BE2C (cell line): Measurements from ENCODE around the gene CA11.
A peak's percentile ranks its signal among the peaks of the same experiment; 100 is the strongest.

ENCODE experiments used
- DNase-seq: peaks from one replicate; pipeline ENCODE4 v3.0.0-alpha.2; 2020
- H3K27me3 ChIP-seq: fragments of 250-450 bp; sonication (Bioruptor Pico); 2 replicates; pipeline ENCODE4 v1.5.1; 2020; ENCODE audit warnings: mild to moderate bottlenecking
- H3K36me3 ChIP-seq: fragments of 250-450 bp; sonication (Bioruptor Pico); 2 replicates; pipeline ENCODE4 v1.5.1; 2020; ENCODE audit warnings: mild to moderate bottlenecking
- H3K4me1 ChIP-seq: fragments of 250-450 bp; sonication (Bioruptor Pico); 2 replicates; pipeline ENCODE4 v1.5.1; 2020
- H3K4me3 ChIP-seq: 2 replicates; pipeline ENCODE4 v1.5.1; 2011; ENCODE audit warnings: low read depth, low read length
- H3K9me3 ChIP-seq: fragments of 250-450 bp; sonication (Bioruptor Pico); 2 replicates; pipeline ENCODE4 v1.5.1; 2020
- CTCF ChIP-seq: IDR thresholded peaks from 2 replicates; pipeline ENCODE4 v1.5.1; 2012; ENCODE audit warnings: mild to moderate bottlenecking, low read depth, low read length

CA11 gene

GRCh38 chr19:48665786-48666185 is 19.8 kb upstream of the CA11 start:
- Histone ChIP-seq H3K4me3 (no peak overlapping the region), H3K27me3 (no peaks in the 10 kb centered on the region), H3K4me1 (no peaks in the 10 kb centered on the region), H3K9me3 (no peaks in the 10 kb centered on the region), H3K36me3 (no peaks in the 10 kb centered on the region)
- no peak for TF ChIP-seq CTCF
- DNase-seq: no peak

DNA sequence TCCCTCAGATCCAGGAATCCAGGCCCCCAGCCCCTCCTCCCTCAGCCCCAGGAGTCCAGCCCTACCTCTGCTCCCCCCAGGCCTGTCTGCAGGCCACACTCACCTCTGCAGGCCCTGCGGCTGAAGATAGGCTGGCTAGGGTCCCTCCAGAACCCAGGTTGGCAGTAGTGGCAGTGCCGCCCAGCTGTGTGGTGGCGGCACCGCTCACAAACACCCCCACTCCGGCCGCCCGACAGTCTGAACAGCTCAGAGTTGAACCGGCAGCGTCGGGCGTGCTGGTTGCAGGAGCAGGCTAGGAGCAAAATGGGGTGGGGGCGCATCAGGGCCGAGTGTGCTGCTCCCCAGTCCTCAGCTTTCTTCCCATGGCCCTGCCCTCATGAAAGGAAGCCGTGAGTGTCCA is 18.5 kb upstream of the CA11 start:
- DNase-seq: no peak
- Histone ChIP-seq H3K4me3 (no peak overlapping the region), H3K36me3 (no peaks in the 10 kb centered on the region), H3K4me1 (no peaks in the 10 kb centered on the region), H3K9me3 (no peaks in the 10 kb centered on the region), H3K27me3 (no peaks in the 10 kb centered on the region)
- TF ChIP-seq CTCF: no peak

DNA sequence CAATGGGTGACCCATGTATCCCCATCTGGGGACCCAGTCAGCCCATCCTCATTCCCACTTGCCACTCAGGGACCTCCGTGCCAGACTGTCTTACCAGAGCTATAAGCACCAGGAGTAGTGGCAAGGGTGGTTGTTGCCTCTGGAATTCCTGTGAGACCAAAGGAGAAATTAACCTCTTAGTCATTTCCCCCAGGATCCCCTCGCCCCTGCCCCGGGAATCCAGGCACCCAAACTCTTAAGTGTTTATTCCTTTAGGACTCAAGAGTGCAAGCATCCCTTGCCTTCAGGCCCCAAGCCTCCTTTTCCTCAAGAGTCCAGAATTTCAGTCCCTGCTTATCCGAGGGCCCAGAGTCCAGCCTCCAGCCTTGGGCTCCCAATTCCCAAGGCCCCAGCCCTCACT is 17.7 kb upstream of the CA11 start:
- DNase-seq: no peak
- no peak overlapping the region for H3K4me3 ChIP-seq
- H3K27me3 ChIP-seq: no peaks in the 10 kb centered on the region
- no peaks in the 10 kb centered on the region for H3K36me3 ChIP-seq
- TF ChIP-seq CTCF: no peak
- no peaks in the 10 kb centered on the region for H3K9me3 ChIP-seq
- H3K4me1 ChIP-seq: no peaks in the 10 kb centered on the region

GRCh38 chr19:48661711-48662090 is 15.7 kb upstream of the CA11 start:
- Histone ChIP-seq H3K27me3 (no peaks in the 10 kb centered on the region), H3K9me3 (no peaks in the 10 kb centered on the region), H3K4me3 (no peak overlapping the region), H3K4me1 (no peaks in the 10 kb centered on the region), H3K36me3 (no peaks in the 10 kb centered on the region)
- TF ChIP-seq CTCF: no peak
- DNase-seq: no peak

DNA sequence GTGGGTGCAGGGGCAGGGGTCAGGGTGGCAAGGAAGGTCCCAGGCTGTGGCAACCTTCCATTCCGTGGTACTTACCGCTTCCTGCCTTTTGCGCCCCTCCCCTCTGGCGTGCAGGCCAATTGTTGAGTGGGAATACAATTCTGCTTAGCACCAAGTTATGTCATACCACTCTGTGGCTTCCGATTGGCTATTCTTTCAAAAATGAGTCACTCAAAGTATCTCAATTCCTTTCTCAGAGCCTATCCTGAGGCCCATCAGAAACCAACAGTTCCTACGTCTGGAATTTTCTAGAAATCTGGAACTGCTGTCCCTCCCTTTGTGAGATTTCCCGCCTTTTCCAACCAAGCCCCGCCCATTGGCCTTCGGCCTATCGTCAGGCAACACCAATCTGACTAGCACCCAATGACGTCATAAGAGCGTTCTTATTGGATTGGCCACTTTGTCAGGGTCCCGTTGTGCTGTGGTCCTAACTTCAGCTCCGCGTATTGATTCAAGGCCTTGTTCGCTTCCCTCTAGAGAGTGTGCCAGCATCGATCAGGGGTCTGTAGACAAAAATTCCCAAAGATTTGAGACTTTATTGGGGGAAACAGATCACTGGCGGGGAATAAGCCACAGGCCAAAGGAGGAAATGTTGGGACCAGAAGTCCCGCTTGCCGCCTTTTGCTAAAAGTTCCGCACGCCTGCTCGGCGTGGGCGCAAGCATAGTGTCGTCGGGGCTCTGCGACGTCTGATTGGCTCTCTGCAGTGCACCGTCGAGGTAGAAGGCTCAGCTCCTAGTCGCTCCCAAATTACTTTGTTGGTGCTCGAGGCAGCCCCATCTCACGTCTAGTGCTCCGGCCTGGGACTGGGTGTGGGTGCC is 15.1 kb upstream of the CA11 start:
- no peak for TF ChIP-seq CTCF
- H3K27me3 ChIP-seq: no peaks in the 10 kb centered on the region
- H3K4me3 ChIP-seq: no peak overlapping the region
- H3K4me1 ChIP-seq: no peaks in the 10 kb centered on the region
- DNase-seq: peak; percentile 80
- no peaks in the 10 kb centered on the region for H3K36me3 ChIP-seq
- no peaks in the 10 kb centered on the region for H3K9me3 ChIP-seq

DNA sequence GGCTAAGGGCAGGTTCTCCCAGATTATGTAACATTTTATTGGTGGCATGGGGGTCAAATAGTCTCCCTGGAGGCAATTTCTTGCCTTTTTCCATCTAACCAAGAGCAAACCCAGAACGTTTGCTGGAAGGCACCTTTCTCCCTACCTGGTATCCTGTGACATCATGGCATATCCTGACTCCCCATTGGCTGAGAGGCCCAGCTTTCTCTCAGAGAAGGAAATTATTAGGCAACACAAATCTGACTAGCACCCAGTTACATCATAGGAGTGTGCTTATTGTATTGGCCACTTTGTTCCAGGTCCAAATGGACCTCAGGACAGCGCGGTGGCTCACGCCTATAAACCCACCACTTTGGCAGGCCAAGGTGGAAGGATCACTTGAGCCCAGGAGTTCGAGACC is 13.8 kb upstream of the CA11 start:
- no peaks in the 10 kb centered on the region; the same call in 1 of the 2 replicates for H3K4me1 ChIP-seq
- H3K27me3 ChIP-seq: no peaks in the 10 kb centered on the region
- H3K36me3 ChIP-seq: no peaks in the 10 kb centered on the region
- no peak for DNase-seq
- H3K9me3 ChIP-seq: no peaks in the 10 kb centered on the region
- no peak for TF ChIP-seq CTCF
- no peak overlapping the region for H3K4me3 ChIP-seq
